ENCODE results near the gene SEC14L2.

Gene SEC14L2

GRCh38 chr22:30423959-30424533 is 27.2 kb downstream of the SEC14L2 start (continued):
- peak; percentile 50; the same call in 1 of the 2 replicates for TF ChIP-seq ZBTB10 (tag by site-specific recombination; IDR thresholded peaks at IDR 0.05)
- peak; percentile 87 for TF ChIP-seq FEZF1 (tag by site-specific recombination; IDR thresholded peaks at IDR 0.05)
- TF ChIP-seq KLF16 (tag by site-specific recombination; IDR thresholded peaks at IDR 0.05): peak; percentile 95
- TF ChIP-seq PRDM4 (tag by site-specific recombination; IDR thresholded peaks at IDR 0.05): peak; percentile 35; the same call in 1 of the 2 replicates
- TF ChIP-seq KLF8 (tag by site-specific recombination; IDR thresholded peaks at IDR 0.05): peak; percentile 93
- no peak for TF ChIP-seq ZNF549 (tag by site-specific recombination; IDR thresholded peaks at IDR 0.05)
- no peak for TF ChIP-seq ZNF548 (tag by site-specific recombination; IDR thresholded peaks at IDR 0.05)
- TF ChIP-seq ZBTB26 (tag by site-specific recombination; optimal IDR thresholded peaks at IDR 0.05): peak; percentile 92
- TF ChIP-seq GLIS2 (tag by site-specific recombination; IDR thresholded peaks at IDR 0.05): peak; percentile 69
- peak; percentile 72 for TF ChIP-seq WT1 (tag by site-specific recombination; IDR thresholded peaks at IDR 0.05)
- 0 out of 2 replicates have a peak, but pooled peaks have one; percentile 32 for TF ChIP-seq ZNF221 (tag by site-specific recombination; IDR thresholded peaks at IDR 0.05; ENCODE audit: borderline replicate concordance)
- no peak for TF ChIP-seq ZNF701 (tag by site-specific recombination; IDR thresholded peaks at IDR 0.05)
- peak; percentile 83 for TF ChIP-seq TRIM28 (IDR thresholded peaks at IDR 0.05; ENCODE audit: borderline replicate concordance, low read length)
- TF ChIP-seq ZNF18 (tag by site-specific recombination; IDR thresholded peaks at IDR 0.05): peak; percentile 96
- no peak for TF ChIP-seq BCL11A (tag by site-specific recombination; IDR thresholded peaks at IDR 0.05; ENCODE audit: low read depth)
- TF ChIP-seq, protein P1, sequence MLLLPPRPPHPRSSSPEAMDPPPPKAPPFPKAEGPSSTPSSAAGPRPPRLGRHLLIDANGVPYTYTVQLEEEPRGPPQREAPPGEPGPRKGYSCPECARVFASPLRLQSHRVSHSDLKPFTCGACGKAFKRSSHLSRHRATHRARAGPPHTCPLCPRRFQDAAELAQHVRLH (tag by site-specific recombination; IDR thresholded peaks at IDR 0.05): peak; percentile 96
- TF ChIP-seq ZNF623 (tag by site-specific recombination; IDR thresholded peaks at IDR 0.05): peak; percentile 5; the same call in 1 of the 2 replicates
- peak; percentile 83 for TF ChIP-seq EGR2 (tag by site-specific recombination; IDR thresholded peaks at IDR 0.05; ENCODE audit: low read depth)
- TF ChIP-seq SCRT1 (tag by site-specific recombination; IDR thresholded peaks at IDR 0.05; ENCODE audit: borderline replicate concordance): no peak
- no peak for TF ChIP-seq ZNF571 (tag by site-specific recombination; IDR thresholded peaks at IDR 0.05)
- peak; percentile 99 for TF ChIP-seq YY1 (tag by site-specific recombination; IDR thresholded peaks at IDR 0.05)
- no peak for TF ChIP-seq ZNF23 (tag by site-specific recombination; IDR thresholded peaks at IDR 0.05; ENCODE audit: borderline replicate concordance)
- no peak for TF ChIP-seq ZNF223 (tag by site-specific recombination; IDR thresholded peaks at IDR 0.05)
- peak; percentile 54; the same call in 1 of the 2 replicates for TF ChIP-seq ZNF610 (tag by site-specific recombination; IDR thresholded peaks at IDR 0.05; ENCODE audit: borderline replicate concordance)
- TF ChIP-seq ZFHX2 (tag by site-specific recombination; conservative IDR thresholded peaks at IDR 0.05): peak; percentile 82
- TF ChIP-seq, protein P2, sequence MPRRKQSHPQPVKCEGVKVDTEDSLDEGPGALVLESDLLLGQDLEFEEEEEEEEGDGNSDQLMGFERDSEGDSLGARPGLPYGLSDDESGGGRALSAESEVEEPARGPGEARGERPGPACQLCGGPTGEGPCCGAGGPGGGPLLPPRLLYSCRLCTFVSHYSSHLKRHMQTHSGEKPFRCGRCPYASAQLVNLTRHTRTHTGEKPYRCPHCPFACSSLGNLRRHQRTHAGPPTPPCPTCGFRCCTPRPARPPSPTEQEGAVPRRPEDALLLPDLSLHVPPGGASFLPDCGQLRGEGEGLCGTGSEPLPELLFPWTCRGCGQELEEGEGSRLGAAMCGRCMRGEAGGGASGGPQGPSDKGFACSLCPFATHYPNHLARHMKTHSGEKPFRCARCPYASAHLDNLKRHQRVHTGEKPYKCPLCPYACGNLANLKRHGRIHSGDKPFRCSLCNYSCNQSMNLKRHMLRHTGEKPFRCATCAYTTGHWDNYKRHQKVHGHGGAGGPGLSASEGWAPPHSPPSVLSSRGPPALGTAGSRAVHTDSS (tag by site-specific recombination; IDR thresholded peaks at IDR 0.05): no peak
- TF ChIP-seq ZNF600 (tag by site-specific recombination; IDR thresholded peaks at IDR 0.05): peak; percentile 41; the same call in 1 of the 2 replicates
- TF ChIP-seq, protein P3, sequence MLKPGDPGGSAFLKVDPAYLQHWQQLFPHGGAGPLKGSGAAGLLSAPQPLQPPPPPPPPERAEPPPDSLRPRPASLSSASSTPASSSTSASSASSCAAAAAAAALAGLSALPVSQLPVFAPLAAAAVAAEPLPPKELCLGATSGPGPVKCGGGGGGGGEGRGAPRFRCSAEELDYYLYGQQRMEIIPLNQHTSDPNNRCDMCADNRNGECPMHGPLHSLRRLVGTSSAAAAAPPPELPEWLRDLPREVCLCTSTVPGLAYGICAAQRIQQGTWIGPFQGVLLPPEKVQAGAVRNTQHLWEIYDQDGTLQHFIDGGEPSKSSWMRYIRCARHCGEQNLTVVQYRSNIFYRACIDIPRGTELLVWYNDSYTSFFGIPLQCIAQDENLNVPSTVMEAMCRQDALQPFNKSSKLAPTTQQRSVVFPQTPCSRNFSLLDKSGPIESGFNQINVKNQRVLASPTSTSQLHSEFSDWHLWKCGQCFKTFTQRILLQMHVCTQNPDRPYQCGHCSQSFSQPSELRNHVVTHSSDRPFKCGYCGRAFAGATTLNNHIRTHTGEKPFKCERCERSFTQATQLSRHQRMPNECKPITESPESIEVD (tag by site-specific recombination; IDR thresholded peaks at IDR 0.05): no peak
- peak; percentile 93 for TF ChIP-seq SP2 (tag by site-specific recombination; IDR thresholded peaks at IDR 0.05)

Data from HEK293 (cell line).